B cell (primary cell): ENCODE data around the gene BARX1.

Experiments used
- EZH2 ChIP-seq: IDR thresholded peaks from 2 replicates; pipeline ENCODE4 v1.6.1; 2012; ENCODE audit warnings: borderline replicate concordance, low read depth, mild to moderate bottlenecking, moderate library complexity, low read length; ENCODE audit not compliant: insufficient read depth, poor library complexity, severe bottlenecking
- TF ChIP-seq, protein P1 (sequence below): fragments of 200-600 bp; IDR thresholded peaks from one replicate; pipeline ENCODE4 v1.8.0; 2022; ENCODE audit warnings: antibody characterized with exemption, mild to moderate bottlenecking

DNA sequence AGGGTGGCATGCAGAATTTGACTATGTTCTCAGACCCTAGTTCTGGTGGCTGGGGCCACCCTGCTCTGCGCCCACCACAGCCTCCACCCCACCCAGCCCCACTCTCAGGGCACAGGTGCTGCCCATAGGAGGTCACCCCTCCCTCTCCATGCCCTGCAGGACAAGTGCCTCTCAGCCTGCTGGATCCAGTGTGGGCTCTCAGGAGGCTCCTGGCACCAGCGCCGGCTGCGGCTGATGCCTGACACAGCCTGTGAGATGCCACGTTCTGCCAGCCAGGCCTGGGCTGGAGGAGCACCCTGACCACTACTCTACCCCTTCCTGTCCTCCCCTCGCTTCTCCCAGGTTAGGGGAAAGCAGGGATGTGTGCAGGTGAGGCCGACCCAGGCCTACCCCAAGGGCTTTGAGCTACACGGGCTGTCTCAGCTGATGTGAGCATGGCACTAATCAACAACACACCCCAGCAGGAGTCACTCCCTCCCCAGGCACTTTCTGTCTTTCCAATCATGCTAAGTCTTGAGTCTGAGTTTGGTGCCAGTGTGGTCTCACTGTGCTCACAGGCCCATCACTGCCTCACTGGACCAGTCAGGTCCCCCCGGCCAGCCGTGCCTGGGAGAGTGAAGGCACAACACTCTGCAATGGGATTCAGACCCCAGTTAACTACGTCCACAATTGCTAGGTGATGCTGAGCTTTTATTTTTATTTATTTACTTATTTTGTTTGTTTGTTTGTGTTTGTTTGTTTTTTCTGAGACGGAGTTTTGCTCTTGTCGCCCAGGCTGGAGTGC, 12.1 kb upstream of the BARX1 start:
- TF ChIP-seq EZH2: no peak
- TF ChIP-seq, protein P1, sequence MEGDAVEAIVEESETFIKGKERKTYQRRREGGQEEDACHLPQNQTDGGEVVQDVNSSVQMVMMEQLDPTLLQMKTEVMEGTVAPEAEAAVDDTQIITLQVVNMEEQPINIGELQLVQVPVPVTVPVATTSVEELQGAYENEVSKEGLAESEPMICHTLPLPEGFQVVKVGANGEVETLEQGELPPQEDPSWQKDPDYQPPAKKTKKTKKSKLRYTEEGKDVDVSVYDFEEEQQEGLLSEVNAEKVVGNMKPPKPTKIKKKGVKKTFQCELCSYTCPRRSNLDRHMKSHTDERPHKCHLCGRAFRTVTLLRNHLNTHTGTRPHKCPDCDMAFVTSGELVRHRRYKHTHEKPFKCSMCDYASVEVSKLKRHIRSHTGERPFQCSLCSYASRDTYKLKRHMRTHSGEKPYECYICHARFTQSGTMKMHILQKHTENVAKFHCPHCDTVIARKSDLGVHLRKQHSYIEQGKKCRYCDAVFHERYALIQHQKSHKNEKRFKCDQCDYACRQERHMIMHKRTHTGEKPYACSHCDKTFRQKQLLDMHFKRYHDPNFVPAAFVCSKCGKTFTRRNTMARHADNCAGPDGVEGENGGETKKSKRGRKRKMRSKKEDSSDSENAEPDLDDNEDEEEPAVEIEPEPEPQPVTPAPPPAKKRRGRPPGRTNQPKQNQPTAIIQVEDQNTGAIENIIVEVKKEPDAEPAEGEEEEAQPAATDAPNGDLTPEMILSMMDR: no peak
